Astrocyte of the cerebellum (primary cell): ENCODE measurements around the gene FAM120A.

Source experiments
- DNase-seq: peaks from one replicate; pipeline ENCODE4 v3.0.0-alpha.2; 2011; ENCODE audit warnings: low read depth
- H3K4me3 ChIP-seq: 2 replicates; pipeline ENCODE4 v1.5.1; 2011; ENCODE audit warnings: mild to moderate bottlenecking, low read depth, low read length, moderate library complexity
- CTCF ChIP-seq: IDR thresholded peaks from 2 replicates; pipeline ENCODE4 v1.5.1; 2012; ENCODE audit warnings: low read length, low read depth, moderate library complexity, mild to moderate bottlenecking; ENCODE audit errors: missing control alignments
- in situ Hi-C: cut with HindIII; loops from 2 replicates; pipeline ENCODE4 v1.10.0; 2017; ENCODE audit warnings: low sequenced_read_pairs

FAM120A gene

GRCh38 chr9:93565089-93565488 is 113.6 kb downstream of the FAM120A start:
- no peak overlapping the region for H3K4me3 ChIP-seq
- TF ChIP-seq CTCF = no peak
- in situ Hi-C loops = no loop called here
- no peak for DNase-seq

- in situ Hi-C loops = no loop called here
- peak; percentile 90 for DNase-seq
These were observed 115.2 kb downstream of the FAM120A start for GRCh38 chr9:93566408-93567270.

GRCh38 chr9:93567271-93567959 is 115.9 kb downstream of the FAM120A start:
- TF ChIP-seq CTCF = no peak
- in situ Hi-C loops = no loop called here
- peak overlapping the region; percentile 59 for H3K4me3 ChIP-seq
- no peak for DNase-seq

More at GRCh38 chr9:93566408-93567270, 115.2 kb downstream of the FAM120A start:
- peak; percentile 96 for TF ChIP-seq CTCF
- peak overlapping the region; percentile 59 for H3K4me3 ChIP-seq

- no peak for DNase-seq
- no peak for TF ChIP-seq CTCF
- in situ Hi-C loops = no loop called here
- H3K4me3 ChIP-seq = no peak overlapping the region
These were observed 116.7 kb downstream of the FAM120A start for GRCh38 chr9:93568169-93568568.

GRCh38 chr9:93569621-93570174 is 118.2 kb downstream of the FAM120A start:
- no peak for TF ChIP-seq CTCF
- no peak overlapping the region for H3K4me3 ChIP-seq
- DNase-seq = no peak
- in situ Hi-C loops = no loop called here

GRCh38 chr9:93572221-93572620 is 120.7 kb downstream of the FAM120A start:
- no peak for TF ChIP-seq CTCF
- DNase-seq = no peak
- H3K4me3 ChIP-seq = no peak overlapping the region
- in situ Hi-C loops = no loop called here
